Measurements from ENCODE around the gene CCDC85B. TPM values are rescaled to one million over a fixed set of nuclear protein-coding genes. Genes with fewer than 3 reads are reported as not detected.
A peak's percentile ranks its signal among the peaks of the same experiment; 100 is the strongest.

The CCDC85B gene
- total and polyA plus RNA-seq, 4 donors = 20.7 to 63.4 (median 53.9) TPM

GRCh38 chr11:65886826-65887722 lies 3.4 kb upstream of the CCDC85B start:
- TF ChIP-seq CTCF (IDR thresholded peaks at IDR 0.05; ENCODE audit: control extremely low read depth, extremely low read depth) = no peak
- peak overlapping the region; percentile 39 to 67 for H3K9ac ChIP-seq (ENCODE audit: insufficient read depth in 1 of 2, low read length in 2 of 2)
- no peak overlapping the region for H3K4me3 ChIP-seq
- no peaks in the 10 kb centered on the region for H3K9me3 ChIP-seq (ENCODE audit: control insufficient read depth in 4 of 4, insufficient read depth in 3 of 4, low read length in 3 of 4)
- 87 to 91% methylated on average over 14 of the region's 14 CpGs for WGBS, 2 donors
- H3K27ac ChIP-seq (ENCODE audit: low read depth in 1 of 2, low read length in 1 of 2) = peak overlapping the region in 1 of 2 donors; percentile 95
- no peak for DNase-seq
- H3K27me3 ChIP-seq (ENCODE audit: control insufficient read depth in 3 of 3, insufficient read depth in 3 of 3, low read length in 2 of 3) = no peaks in the 10 kb centered on the region
- ATAC-seq (ENCODE audit: insufficient read depth, low FRiP score) = no peak
- peaks cover 7 to 29% (median 24%) of the 10 kb centered on the region in 4 donors for H3K36me3 ChIP-seq (ENCODE audit: control insufficient read depth in 4 of 4, insufficient read depth in 4 of 4, low read length in 4 of 4)
- H3K4me1 ChIP-seq (ENCODE audit: control insufficient read depth in 5 of 5, insufficient read depth in 5 of 5, low read length in 5 of 5) = peaks cover 5 to 44% (median 12%) of the 10 kb centered on the region in 5 donors

DNA sequence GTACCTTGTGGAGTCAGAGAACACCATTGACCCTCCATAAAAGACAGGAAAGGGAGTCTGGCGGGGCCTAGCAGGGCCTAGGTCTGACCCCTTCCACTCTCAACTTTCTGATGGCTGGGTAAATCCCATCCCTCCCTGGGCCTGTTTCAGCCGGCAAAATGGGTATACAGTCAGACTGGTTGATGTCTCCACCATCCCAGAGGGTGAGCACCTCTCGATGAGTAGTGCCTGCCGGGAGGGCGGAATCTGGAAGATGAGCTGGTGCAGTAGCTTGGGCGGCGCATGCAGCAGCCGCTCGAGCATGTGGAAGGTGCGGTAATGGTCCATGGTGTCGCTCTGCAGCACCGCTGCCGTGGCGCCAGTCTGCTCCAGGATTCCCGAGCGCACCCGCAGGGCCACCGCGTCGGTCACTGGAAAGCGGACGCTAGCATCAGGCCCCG lies 2.7 kb upstream of the CCDC85B start:
- Histone ChIP-seq H3K36me3 (ENCODE audit: control insufficient read depth in 4 of 4, insufficient read depth in 4 of 4, low read length in 4 of 4) (peaks cover 7 to 23% (median 23%) of the 10 kb centered on the region in 4 donors), H3K4me3 (peak overlapping the region; percentile 67), H3K4me1 (ENCODE audit: control insufficient read depth in 5 of 5, insufficient read depth in 5 of 5, low read length in 5 of 5) (peaks cover 5 to 51% (median 13%) of the 10 kb centered on the region in 5 donors), H3K9ac (ENCODE audit: insufficient read depth in 1 of 2, low read length in 2 of 2) (peak overlapping the region; percentile 39 to 67), H3K27me3 (ENCODE audit: control insufficient read depth in 3 of 3, insufficient read depth in 3 of 3, low read length in 2 of 3) (no peaks in the 10 kb centered on the region), H3K27ac (ENCODE audit: low read depth in 1 of 2, low read length in 1 of 2) (peak overlapping the region; percentile 82 to 95), H3K9me3 (ENCODE audit: control insufficient read depth in 4 of 4, insufficient read depth in 3 of 4, low read length in 3 of 4) (no peaks in the 10 kb centered on the region)
- ATAC-seq (ENCODE audit: insufficient read depth, low FRiP score) (no peak), DNase-seq (no peak)
- no peak for TF ChIP-seq CTCF (IDR thresholded peaks at IDR 0.05; ENCODE audit: control extremely low read depth, extremely low read depth)
- WGBS, 2 donors = 5% methylated on average over 23 of the region's 23 CpGs

- peaks cover 5 to 54% (median 13%) of the 10 kb centered on the region in 5 donors for H3K4me1 ChIP-seq (ENCODE audit: control insufficient read depth in 5 of 5, insufficient read depth in 5 of 5, low read length in 5 of 5)
- peak; percentile 75 for ATAC-seq (ENCODE audit: insufficient read depth, low FRiP score)
- no peaks in the 10 kb centered on the region for H3K27me3 ChIP-seq (ENCODE audit: control insufficient read depth in 3 of 3, insufficient read depth in 3 of 3, low read length in 2 of 3)
- H3K9me3 ChIP-seq (ENCODE audit: control insufficient read depth in 4 of 4, insufficient read depth in 3 of 4, low read length in 3 of 4) = no peaks in the 10 kb centered on the region
- DNase-seq = peak; percentile 98 to 99 (median 99)
- TF ChIP-seq CTCF (IDR thresholded peaks at IDR 0.05; ENCODE audit: control extremely low read depth, extremely low read depth) = peak; percentile 60
- H3K9ac ChIP-seq (ENCODE audit: insufficient read depth in 1 of 2, low read length in 2 of 2) = peak within 1 kb of the TSS; percentile 59 to 94
- peaks cover 7 to 23% (median 19%) of the 10 kb centered on the region in 4 donors for H3K36me3 ChIP-seq (ENCODE audit: control insufficient read depth in 4 of 4, insufficient read depth in 4 of 4, low read length in 4 of 4)
- peak within 1 kb of the TSS; percentile 95 for H3K27ac ChIP-seq (ENCODE audit: low read depth in 1 of 2, low read length in 1 of 2)
- peak within 1 kb of the TSS; percentile 67 for H3K4me3 ChIP-seq
- WGBS, 2 donors = 1% methylated on average over 48 to 56 of the region's 57 CpGs
Measured at GRCh38 chr11:65888163-65888814, 2.2 kb upstream of the CCDC85B start, which contains the start of gene FIBP. Gene FIBP, minus strand, starts transcription at chr11:65888471. Its CDS starts 53 bp downstream, at chr11:65888418.
